NCI-H128 (cell line): ENCODE measurements around the gene ZNF600.
"Not testable (repeated sequence)": the region's sequence is repeated elsewhere in the genome, so short reads cannot be mapped to it uniquely, and the experiment has no call there.

ENCODE experiments used
- DNase-seq: peaks from one replicate; lab custom pipeline; 2025; ENCODE audit not compliant: unreplicated experiment; lab: John Stamatoyannopoulos, UW

ZNF600 gene

DNA sequence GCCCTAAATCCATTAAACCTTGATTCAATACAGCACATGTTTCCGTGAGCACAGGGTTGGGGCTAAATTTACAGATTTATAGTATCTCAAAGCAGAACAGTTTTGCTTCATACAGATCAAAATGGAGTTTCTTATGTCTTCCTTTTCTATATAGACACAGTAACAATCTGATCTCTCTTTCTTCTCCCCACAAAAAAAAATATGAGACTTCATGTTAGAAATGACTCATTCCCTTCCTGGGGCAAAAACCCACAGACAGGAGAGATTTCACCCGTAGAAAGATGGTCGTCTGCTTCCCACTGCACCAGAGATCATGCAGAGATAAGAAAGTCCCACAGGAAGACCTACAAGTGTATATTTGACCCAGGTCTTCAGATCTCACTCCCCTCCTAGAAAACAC lies 44.1 kb downstream of the ZNF600 start:
- DNase-seq = no peak

GRCh38 chr19:52741951-52742485 lies 44.6 kb downstream of the ZNF600 start:
- DNase-seq = no peak

GRCh38 chr19:52741371-52741770 lies 45.2 kb downstream of the ZNF600 start:
- not testable (repeated sequence) for DNase-seq

DNA sequence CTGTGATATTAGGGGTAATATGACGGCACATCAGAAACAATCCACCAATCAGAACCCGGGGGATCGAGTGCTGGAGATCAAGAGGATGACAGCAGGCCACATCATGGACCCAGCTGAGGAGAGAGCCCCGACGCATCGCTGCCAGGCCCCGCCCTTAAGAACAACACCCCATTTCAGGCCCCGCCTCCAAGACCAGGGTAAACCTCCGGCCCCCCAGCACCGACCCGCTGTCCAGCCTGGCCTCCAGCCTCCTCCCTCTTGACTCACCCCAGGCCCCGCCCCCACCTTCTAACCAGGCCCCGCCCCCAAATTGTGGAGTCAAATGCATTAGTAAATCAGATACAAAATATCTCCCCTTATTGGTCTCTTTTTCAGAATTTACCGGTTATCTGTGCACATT lies 47.0 kb downstream of the ZNF600 start:
- DNase-seq = no peak

DNA sequence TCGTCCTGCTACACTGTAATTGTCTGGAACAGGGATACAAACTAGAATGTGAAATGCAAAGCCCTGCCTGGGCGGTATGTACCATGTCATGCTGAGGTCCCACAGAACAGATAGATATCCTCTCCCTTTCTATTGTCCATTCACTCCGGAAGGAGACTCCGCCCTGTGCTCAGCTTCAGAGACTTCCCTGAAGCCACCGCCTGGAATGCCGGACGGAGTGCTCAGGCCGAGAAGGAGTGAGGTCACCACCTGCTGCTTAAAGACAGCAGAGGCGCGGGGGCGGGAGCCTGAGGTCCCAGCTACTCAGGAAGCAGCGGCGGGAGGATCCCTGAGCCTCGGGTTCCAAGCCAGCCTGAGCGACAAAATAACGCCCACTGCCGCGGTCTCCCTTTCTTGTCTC lies 50.9 kb downstream of the ZNF600 start:
- no peak for DNase-seq

- peak; percentile 93 for DNase-seq
Observed at GRCh38 chr19:52734893-52735661, 51.5 kb downstream of the ZNF600 start, which contains the start of gene ZNF611. Gene ZNF611 (minus strand): TSS chr19:52735044. CDS start chr19:52715894, 19,150 bp downstream.

GRCh38 chr19:52734331-52734892 lies 52.2 kb downstream of the ZNF600 start:
- no peak for DNase-seq

DNA sequence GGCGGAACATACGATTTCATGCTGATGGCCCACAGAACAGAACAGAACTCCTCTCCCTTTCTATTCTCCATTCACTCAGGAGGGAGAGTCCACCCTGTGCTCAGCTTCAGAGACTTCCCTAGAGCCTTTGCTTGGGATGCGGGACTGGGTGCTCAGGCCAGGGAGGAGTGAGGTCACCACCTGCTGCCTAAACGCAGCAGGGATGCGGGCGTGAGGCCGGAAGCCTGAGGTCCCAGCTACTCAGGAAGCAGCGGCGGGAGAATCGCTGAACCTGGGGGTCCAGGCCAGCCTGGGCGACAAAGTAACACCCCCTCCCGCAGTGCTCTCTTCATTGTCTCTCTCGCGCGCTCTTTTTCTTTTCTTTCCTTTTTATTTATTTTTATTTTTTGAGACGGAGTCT lies 60.5 kb downstream of the ZNF600 start:
- DNase-seq = not testable (repeated sequence)

GRCh38 chr19:52725528-52725961 lies 61.0 kb downstream of the ZNF600 start:
- no peak for DNase-seq

GRCh38 chr19:52724701-52725514 lies 61.7 kb downstream of the ZNF600 start:
- DNase-seq = no peak

DNA sequence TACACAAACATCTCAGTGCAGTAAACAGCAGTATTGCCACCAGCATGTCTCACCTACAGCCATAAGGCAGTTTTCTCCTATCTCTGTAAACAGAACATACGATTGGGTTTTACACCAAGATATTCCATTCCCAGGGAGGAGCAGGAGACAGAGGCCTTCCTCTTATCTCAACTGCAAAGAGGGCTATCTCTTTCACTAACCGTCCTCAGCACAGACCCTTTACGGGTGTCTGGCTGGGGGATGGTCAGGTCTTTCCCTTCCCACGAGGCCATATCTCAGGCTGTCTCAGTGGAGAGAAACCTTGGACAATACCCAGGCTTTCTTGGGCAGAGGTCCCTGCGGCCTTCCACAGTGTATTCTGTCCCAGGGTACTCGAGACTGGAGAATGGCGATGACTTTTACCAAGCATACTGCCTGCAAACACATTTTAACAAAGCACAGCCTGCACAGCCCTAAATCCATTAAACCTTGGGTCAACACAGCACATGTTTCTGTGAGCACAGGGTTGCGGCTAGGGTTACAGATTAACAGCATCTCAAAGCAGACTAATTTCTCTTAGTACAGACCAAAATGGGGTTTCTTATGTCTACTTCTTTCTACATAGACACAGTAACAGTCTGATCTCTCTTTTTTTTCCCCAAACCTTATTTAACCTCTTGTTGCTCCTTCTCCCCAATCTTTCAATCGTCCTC lies 62.5 kb downstream of the ZNF600 start:
- DNase-seq = not testable (repeated sequence)

- no peak for DNase-seq
Observed at GRCh38 chr19:52722062-52723003, 64.3 kb downstream of the ZNF600 start.

DNA sequence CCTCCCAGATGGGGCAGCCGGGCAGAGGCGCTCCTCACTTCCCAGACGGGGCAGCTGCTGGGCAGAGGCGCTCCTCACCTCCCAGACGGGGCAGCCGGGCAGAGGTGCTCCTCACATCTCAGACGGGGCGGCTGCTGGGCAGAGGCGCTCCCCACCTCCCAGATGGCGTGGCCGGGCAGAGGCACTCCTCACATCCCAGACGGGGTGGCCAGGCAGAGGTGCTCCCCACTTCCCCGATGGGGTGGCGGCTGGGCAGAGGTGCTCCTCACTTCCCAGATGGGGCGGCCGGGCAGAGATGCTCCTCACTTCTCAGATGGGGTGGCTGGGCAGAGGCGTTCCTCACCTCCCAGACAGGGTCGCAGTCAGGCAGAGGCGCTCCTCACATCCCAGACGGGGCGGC lies 66.0 kb downstream of the ZNF600 start:
- DNase-seq = not testable (repeated sequence)

DNA sequence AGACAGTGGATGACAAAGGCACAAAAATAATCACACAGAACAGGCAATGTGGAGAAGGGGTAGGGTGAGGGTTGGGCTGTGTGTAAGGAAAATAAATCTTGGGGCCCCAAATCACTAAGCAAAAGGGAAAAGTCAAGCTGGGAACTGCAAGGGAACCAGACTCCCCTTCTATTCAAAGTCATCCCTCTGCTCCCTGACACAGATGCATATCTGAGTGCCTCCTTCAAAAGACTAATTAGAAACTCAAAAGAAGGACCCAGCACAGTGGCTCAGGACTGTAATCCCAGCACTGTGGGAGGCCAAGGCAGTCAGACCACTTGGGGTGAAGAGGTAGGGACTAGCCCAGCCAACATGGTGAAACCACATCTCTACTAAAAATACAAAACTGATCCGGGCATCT lies 70.1 kb downstream of the ZNF600 start:
- DNase-seq = no peak

GRCh38 chr19:52715902-52716301 lies 70.7 kb downstream of the ZNF600 start:
- not testable (repeated sequence) for DNase-seq

DNA sequence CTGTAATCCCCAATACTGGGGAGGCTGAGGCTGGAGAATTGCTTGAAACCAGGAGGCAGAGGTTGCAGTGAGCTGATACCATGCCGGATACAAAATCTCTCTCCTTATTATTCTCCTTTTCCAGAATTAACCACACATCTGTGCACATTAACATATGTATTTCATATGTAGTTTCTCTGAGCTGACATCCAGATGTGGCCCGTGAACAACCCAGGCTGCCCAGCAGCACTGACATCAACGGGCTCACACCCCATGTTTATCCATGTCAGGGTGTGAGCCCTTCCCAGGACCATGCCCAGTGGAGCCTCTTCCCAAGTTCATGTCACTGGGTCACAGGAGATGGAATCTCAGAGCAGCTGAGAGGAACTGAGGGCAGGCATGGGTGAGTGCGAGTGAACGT lies 71.3 kb downstream of the ZNF600 start:
- DNase-seq = not testable (repeated sequence)
